A673 (cell line): ENCODE data around the gene COX6A2.

Experiments used
- CTCF ChIP-seq: fragments of 300-800, 200-600 bp; sonication (generic); conservative IDR thresholded peaks from 2 replicates; pipeline ENCODE4 v1.5.1; 2017; ENCODE audit warnings: low read depth, mild to moderate bottlenecking, antibody characterized with exemption, low read length, moderate library complexity, mixed read lengths
- EZH2 ChIP-seq: fragments of 200-600 bp; sonication (generic); IDR thresholded peaks from 2 replicates; pipeline ENCODE4 v1.6.1; 2017; ENCODE audit warnings: borderline replicate concordance, low read depth, mild to moderate bottlenecking, mixed read lengths, antibody characterized with exemption, low read length; ENCODE audit not compliant: poor library complexity, severe bottlenecking

- no peak for TF ChIP-seq EZH2
- no peak for TF ChIP-seq CTCF
Measured at GRCh38 chr16:31407406-31407805, 20.8 kb downstream of the COX6A2 start.
